K562 (cell line): Measurements from ENCODE around the gene KCNC3. TPM values are rescaled to one million over a fixed set of nuclear protein-coding genes. Genes with fewer than 3 reads are reported as not detected.

Source experiments
- HDAC8 ChIP-seq: fragments of 450-650 bp; IDR thresholded peaks from 2 replicates; pipeline ENCODE4 v1.6.1; 2016; ENCODE audit warnings: mild to moderate bottlenecking, missing genetic modification characterization, moderate library complexity, missing compliant biosample characterization
- HMGN3 ChIP-seq: IDR thresholded peaks from 2 replicates; pipeline ENCODE4 v1.6.1; 2011; ENCODE audit warnings: borderline replicate concordance, low read depth, mild to moderate bottlenecking, mixed read lengths, low read length; ENCODE audit not compliant: insufficient read length; ENCODE audit errors: extremely low read depth
- MEIS2 ChIP-seq: fragments of 450-650 bp; IDR thresholded peaks from 2 replicates; pipeline ENCODE4 v1.6.1; 2014; ENCODE audit warnings: mild to moderate bottlenecking; ENCODE audit not compliant: partially characterized antibody
- NEUROD1 ChIP-seq: fragments of 150-350 bp; IDR thresholded peaks from 2 replicates; pipeline ENCODE4 v1.6.1; 2014; ENCODE audit warnings: borderline replicate concordance, low read length, low read depth; ENCODE audit not compliant: partially characterized antibody
- NFYB ChIP-seq: IDR thresholded peaks from 2 replicates; pipeline ENCODE4 v1.6.1; 2011; ENCODE audit warnings: mild to moderate bottlenecking, moderate library complexity; ENCODE audit not compliant: insufficient read length; ENCODE audit errors: extremely low read depth
- NUFIP1 ChIP-seq: fragments of 450-650 bp; IDR thresholded peaks from 2 replicates; pipeline ENCODE4 v1.6.1; 2018; ENCODE audit not compliant: partially characterized antibody
- REST ChIP-seq, 2 experiments: fragments of 450-650 bp; formaldehyde crosslinking in 1 of 2; IDR thresholded peaks; 2 replicates each; pipeline versions ENCODE4 v1.4.0 to v1.6.1; 2014 to 2020; ENCODE audit warnings: mild to moderate bottlenecking in 2 of 2, borderline replicate concordance in 1 of 2, low read depth in 1 of 2
- ZBTB2 ChIP-seq: fragments of 450-650 bp; IDR thresholded peaks from 2 replicates; pipeline ENCODE4 v1.6.1; 2016; ENCODE audit warnings: antibody characterized with exemption
- polyA plus RNA-seq, 8 experiments: library from polyadenylated mRNA; depleted of rRNA in 4 of 8; stranded (reverse) in 5 of 8; unstranded in 3 of 8; fragments of >200 nt; fragmentation: Nextera tagmentation in 2 of 8; fragmentation: Illumina TruSeq in 1 of 8; extraction: Ambion mirVana in 2 of 8; extraction: Trizol in 1 of 8; gene quantifications; 2 replicates each; pipeline versions ENCODE4 v1.2.1 to v1.2.3, GENCODE V29; 2011 to 2014; ENCODE audit warnings: inconsistent platforms in 1 of 8, missing spikeins in 1 of 8
- total RNA-seq, 7 experiments: library from RNA; depleted of rRNA in 6 of 7; stranded (reverse); fragments of >200 nt in 6 of 7; fragmentation: Illumina TruSeq in 2 of 7; extraction: Trizol in 2 of 7; gene quantifications; 2 replicates each; pipeline versions ENCODE4 v1.2.1 to v1.2.3, GENCODE V29; 2011 to 2021; ENCODE audit warnings: low replicate concordance in 1 of 7
- TF ChIP-seq, protein P1 (sequence below): fragments of 250-450 bp; sonication (Bioruptor Pico); IDR thresholded peaks from 2 replicates; pipeline ENCODE4 v1.5.0; 2021; ENCODE audit warnings: mild to moderate bottlenecking, borderline replicate concordance
- TF ChIP-seq, protein P2 (sequence below), 2 experiments: fragments of 450-650 bp; conservative IDR thresholded peaks; 2 replicates each; pipeline ENCODE4 v1.6.1; 2017; ENCODE audit warnings: mild to moderate bottlenecking in 2 of 2, moderate library complexity in 2 of 2

KCNC3 gene
- total and polyA plus RNA-seq, 9 of the 15 experiments (the other 6 are each of a cell fraction or from before 2014, with no cell fraction given) = 0.03 to 26.2 (median 2.0) TPM

DNA sequence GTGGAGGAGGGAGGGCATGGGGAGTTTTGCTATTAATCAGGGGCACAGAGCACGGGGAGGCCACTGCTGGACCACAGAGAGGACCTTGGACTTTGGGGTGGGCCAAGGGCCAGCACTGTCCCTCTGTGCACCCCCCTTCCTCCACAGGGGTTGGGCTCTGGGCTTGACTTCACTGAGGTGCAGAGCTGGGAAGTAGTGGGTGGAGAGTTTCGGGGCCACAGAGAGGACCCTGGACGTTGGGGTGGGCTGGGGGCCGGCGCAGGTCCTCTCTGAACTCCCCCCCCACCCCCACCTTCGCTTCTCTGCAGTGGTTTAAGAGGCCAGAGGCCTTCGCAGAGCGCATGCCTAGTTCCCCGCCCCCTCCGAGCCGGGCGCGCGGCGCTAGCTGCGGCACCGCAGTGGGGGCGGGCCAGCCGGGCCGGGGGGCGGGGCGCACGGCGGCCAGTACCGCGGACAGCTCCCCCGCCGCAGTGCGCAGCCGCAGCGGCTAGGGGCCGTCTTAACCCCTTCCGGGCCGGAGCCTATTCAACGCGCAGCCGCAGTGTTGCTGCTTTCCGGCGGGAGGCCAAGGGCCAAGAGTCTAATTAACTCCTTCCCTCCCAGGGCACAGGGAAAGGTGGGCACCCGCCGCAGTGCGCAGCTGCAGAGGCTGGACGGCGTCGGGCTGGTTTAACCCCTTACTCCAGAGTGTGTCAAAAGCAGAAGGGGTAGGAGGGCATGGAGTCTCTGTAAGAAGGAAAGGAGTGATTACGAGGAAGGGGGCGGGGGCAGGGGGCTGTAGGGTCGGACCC, 3.7 kb downstream of the KCNC3 start (continued):
- peak; percentile 76; the same call in 1 of the 2 replicates for TF ChIP-seq ZBTB2
- TF ChIP-seq NUFIP1 = no peak
- no peak for TF ChIP-seq NFYB
- TF ChIP-seq HDAC8 (tag) = 0 out of 2 replicates have a peak, but pooled peaks have one; percentile 15
- TF ChIP-seq, protein P1, sequence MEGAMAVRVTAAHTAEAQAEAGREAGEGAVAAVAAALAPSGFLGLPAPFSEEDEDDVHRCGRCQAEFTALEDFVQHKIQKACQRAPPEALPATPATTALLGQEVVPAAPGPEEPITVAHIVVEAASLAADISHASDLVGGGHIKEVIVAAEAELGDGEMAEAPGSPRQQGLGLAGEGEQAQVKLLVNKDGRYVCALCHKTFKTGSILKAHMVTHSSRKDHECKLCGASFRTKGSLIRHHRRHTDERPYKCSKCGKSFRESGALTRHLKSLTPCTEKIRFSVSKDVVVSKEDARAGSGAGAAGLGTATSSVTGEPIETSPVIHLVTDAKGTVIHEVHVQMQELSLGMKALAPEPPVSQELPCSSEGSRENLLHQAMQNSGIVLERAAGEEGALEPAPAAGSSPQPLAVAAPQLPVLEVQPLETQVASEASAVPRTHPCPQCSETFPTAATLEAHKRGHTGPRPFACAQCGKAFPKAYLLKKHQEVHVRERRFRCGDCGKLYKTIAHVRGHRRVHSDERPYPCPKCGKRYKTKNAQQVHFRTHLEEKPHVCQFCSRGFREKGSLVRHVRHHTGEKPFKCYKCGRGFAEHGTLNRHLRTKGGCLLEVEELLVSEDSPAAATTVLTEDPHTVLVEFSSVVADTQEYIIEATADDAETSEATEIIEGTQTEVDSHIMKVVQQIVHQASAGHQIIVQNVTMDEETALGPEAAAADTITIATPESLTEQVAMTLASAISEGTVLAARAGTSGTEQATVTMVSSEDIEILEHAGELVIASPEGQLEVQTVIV (CRISPR knock-in tag) = no peak
- no peak for TF ChIP-seq NEUROD1
- peak; percentile 75 for TF ChIP-seq HMGN3
- peak; percentile 100 for TF ChIP-seq REST (IDR thresholded peaks at IDR 0.05; ENCODE audit: borderline replicate concordance)
- TF ChIP-seq REST (CRISPR knock-in tag; IDR thresholded peaks at IDR 0.05; ENCODE audit: low read depth) = peak; percentile 100
- TF ChIP-seq, protein P2, sequence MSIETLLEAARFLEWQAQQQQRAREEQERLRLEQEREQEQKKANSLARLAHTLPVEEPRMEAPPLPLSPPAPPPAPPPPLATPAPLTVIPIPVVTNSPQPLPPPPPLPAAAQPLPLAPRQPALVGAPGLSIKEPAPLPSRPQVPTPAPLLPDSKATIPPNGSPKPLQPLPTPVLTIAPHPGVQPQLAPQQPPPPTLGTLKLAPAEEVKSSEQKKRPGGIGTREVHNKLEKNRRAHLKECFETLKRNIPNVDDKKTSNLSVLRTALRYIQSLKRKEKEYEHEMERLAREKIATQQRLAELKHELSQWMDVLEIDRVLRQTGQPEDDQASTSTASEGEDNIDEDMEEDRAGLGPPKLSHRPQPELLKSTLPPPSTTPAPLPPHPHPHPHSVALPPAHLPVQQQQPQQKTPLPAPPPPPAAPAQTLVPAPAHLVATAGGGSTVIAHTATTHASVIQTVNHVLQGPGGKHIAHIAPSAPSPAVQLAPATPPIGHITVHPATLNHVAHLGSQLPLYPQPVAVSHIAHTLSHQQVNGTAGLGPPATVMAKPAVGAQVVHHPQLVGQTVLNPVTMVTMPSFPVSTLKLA (conservative IDR thresholded peaks at IDR 0.05) = peak in 1 of 2 experiments; percentile 51; a peak in 1 of 4 replicates
- peak; percentile 78 for TF ChIP-seq MEIS2
